Activated CD4-positive, alpha-beta T cell treated with anti-CD3 and anti-CD28 coated beads, Interleukin-2, amount 10 ng/mL, durations not matched to agents 24 days and 14 days (primary cell): ENCODE measurements around the gene ATP8B4. TPM values are rescaled to one million over a fixed set of nuclear protein-coding genes. Genes with fewer than 3 reads are reported as not detected.
"Not testable (repeated sequence)": the region's sequence is repeated elsewhere in the genome, so short reads cannot be mapped to it uniquely, and the experiment has no call there.

ENCODE experiments used
- DNase-seq: peaks from one replicate; pipeline ENCODE4 v3.0.0; 2022
- H3K27ac Mint-ChIP-seq: one replicate; pipeline ENCODE4 v1.8.0; 2022; ENCODE audit warnings: mild to moderate bottlenecking, mixed read lengths
- H3K27me3 Mint-ChIP-seq: one replicate; pipeline ENCODE4 v1.8.0; 2022; ENCODE audit warnings: mixed read lengths
- H3K36me3 Mint-ChIP-seq: one replicate; pipeline ENCODE4 v1.8.0; 2022; ENCODE audit warnings: low read depth, mild to moderate bottlenecking, mixed read lengths
- H3K4me1 Mint-ChIP-seq: one replicate; pipeline ENCODE4 v1.8.0; 2021; ENCODE audit warnings: mixed read lengths
- H3K4me3 Mint-ChIP-seq: one replicate; pipeline ENCODE4 v1.8.0; 2022; ENCODE audit warnings: mild to moderate bottlenecking, moderate library complexity, mixed read lengths
- H3K9me3 Mint-ChIP-seq: one replicate; pipeline ENCODE4 v1.8.0; 2021; ENCODE audit warnings: mixed read lengths
- intact Hi-C: fragments of 100-400 bp; cut with micrococcal nuclease; formaldehyde crosslinking; loops from one replicate; pipeline ENCODE4 v1.15.1; 2023
- total RNA-seq: library from RNA; stranded (reverse); gene quantifications from 2 replicates; pipeline ENCODE4 v1.2.3, GENCODE V29; 2022

ATP8B4 gene
- total RNA-seq, 1 donor from 2014 or later = 38.5 TPM

DNA sequence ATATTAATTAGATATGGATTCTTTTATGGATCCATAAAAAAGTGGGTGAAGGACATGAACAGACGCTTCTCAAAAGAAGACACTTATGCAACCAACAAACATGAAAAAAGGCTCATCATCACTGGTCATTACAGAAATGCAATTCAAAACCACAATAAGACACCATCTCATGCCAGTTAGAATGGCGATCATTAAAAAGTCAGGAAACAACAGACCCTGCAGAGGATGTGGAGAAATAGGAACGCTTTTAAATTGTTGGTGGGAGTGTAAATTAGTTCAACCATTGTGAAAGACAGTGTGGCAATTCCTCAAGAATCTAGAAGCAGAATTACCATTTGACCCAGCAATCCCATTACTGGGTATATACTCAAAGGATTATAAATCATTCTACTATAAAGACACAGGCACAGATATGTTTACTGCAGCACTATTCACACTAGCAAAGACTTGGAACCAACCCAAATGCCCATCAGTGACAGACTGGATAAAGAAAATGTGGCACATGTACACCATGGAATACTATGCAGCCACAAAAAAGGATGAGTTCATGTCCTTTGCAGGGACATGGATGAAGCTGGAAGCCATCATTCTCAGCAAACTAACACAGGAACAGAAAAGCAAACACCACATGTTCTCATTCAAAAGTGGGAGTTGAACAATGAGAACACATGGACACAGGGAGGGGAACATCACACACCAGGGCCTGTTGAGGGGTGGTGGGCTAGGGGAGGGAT is 13.4 kb upstream of the ATP8B4 start:
- H3K36me3 Mint-ChIP-seq = peaks cover 33% of the 10 kb centered on the region
- H3K4me3 Mint-ChIP-seq = not testable (repeated sequence)
- intact Hi-C loops = loop anchor here (10.0 kb wide), 2 partner anchors 1108 to 1248 kb away; no protein-coding TSS in a partner anchor

GRCh38 chr15:50131617-50132016 is 12.6 kb upstream of the ATP8B4 start:
- Mint-ChIP-seq H3K27ac (no peak overlapping the region), H3K36me3 (peaks cover 36% of the 10 kb centered on the region), H3K4me1 (peaks cover 44% of the 10 kb centered on the region), H3K9me3 (peaks cover 20% of the 10 kb centered on the region), H3K27me3 (peaks cover 2% of the 10 kb centered on the region), H3K4me3 (no peak overlapping the region)
- intact Hi-C loops = loop anchor here (10.0 kb wide), 2 partner anchors 1107 to 1247 kb away; no protein-coding TSS in a partner anchor
- no peak for DNase-seq

More for the DNA sequence above, 13.4 kb upstream of the ATP8B4 start:
- H3K27me3 Mint-ChIP-seq = not testable (repeated sequence)
- H3K4me1 Mint-ChIP-seq = peaks cover 44% of the 10 kb centered on the region
- peak; percentile 34 for DNase-seq
- H3K27ac Mint-ChIP-seq = peak overlapping the region; percentile 88
- peaks cover 14% of the 10 kb centered on the region for H3K9me3 Mint-ChIP-seq

- intact Hi-C loops = no loop called here
- H3K36me3 Mint-ChIP-seq = peaks cover 44% of the 10 kb centered on the region
- peaks cover 31% of the 10 kb centered on the region for H3K9me3 Mint-ChIP-seq
- H3K4me3 Mint-ChIP-seq = no peak overlapping the region
- no peak overlapping the region for H3K27ac Mint-ChIP-seq
- no peak for DNase-seq
- peaks cover 38% of the 10 kb centered on the region for H3K4me1 Mint-ChIP-seq
- no peaks in the 10 kb centered on the region for H3K27me3 Mint-ChIP-seq
Measured at GRCh38 chr15:50128266-50128665, 9.2 kb upstream of the ATP8B4 start.

- H3K4me3 Mint-ChIP-seq = no peak overlapping the region
- H3K9me3 Mint-ChIP-seq = peaks cover 27% of the 10 kb centered on the region
- no peak for DNase-seq
- peaks cover 35% of the 10 kb centered on the region for H3K4me1 Mint-ChIP-seq
- H3K36me3 Mint-ChIP-seq = peaks cover 40% of the 10 kb centered on the region
- H3K27ac Mint-ChIP-seq = no peak overlapping the region
- intact Hi-C loops = no loop called here
- no peaks in the 10 kb centered on the region for H3K27me3 Mint-ChIP-seq
Measured at GRCh38 chr15:50127255-50127777, 8.3 kb upstream of the ATP8B4 start.

GRCh38 chr15:50126072-50126471 is 7.0 kb upstream of the ATP8B4 start:
- Mint-ChIP-seq H3K36me3 (peaks cover 43% of the 10 kb centered on the region), H3K27ac (peak overlapping the region; percentile 30), H3K9me3 (peaks cover 24% of the 10 kb centered on the region), H3K4me3 (no peak overlapping the region), H3K4me1 (peaks cover 38% of the 10 kb centered on the region), H3K27me3 (no peaks in the 10 kb centered on the region)
- DNase-seq = no peak
- intact Hi-C loops = no loop called here

DNA sequence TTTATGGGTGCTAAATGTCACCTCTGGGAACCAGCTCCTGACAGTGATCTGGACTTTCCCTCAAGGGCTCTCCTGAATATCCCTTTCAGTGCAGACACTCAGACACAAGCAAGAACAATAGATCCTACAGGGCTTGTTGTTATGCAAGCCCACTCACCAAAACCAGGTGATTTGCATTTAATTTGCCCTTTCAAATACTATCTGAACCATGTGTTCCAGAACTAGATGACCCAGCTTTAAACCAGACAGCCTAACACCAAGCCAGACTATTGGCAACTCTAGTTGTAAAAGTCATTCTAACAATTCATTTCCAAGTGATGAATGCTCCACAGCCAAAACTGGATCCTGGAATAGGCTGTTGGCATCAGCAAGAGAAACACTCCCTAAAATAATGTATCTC is 5.6 kb upstream of the ATP8B4 start:
- Mint-ChIP-seq H3K27ac (no peak overlapping the region), H3K27me3 (no peaks in the 10 kb centered on the region), H3K4me1 (peaks cover 36% of the 10 kb centered on the region), H3K36me3 (peaks cover 38% of the 10 kb centered on the region), H3K4me3 (no peak overlapping the region), H3K9me3 (peaks cover 21% of the 10 kb centered on the region)
- DNase-seq = no peak
- intact Hi-C loops = no loop called here

- Mint-ChIP-seq H3K9me3 (peaks cover 17% of the 10 kb centered on the region), H3K4me1 (peaks cover 41% of the 10 kb centered on the region), H3K4me3 (no peak overlapping the region), H3K36me3 (peaks cover 34% of the 10 kb centered on the region), H3K27me3 (no peaks in the 10 kb centered on the region), H3K27ac (peak overlapping the region; percentile 14)
- no peak for DNase-seq
- intact Hi-C loops = no loop called here
Measured at GRCh38 chr15:50123861-50124557, 5.0 kb upstream of the ATP8B4 start.

- intact Hi-C loops = no loop called here
- H3K9me3 Mint-ChIP-seq = peaks cover 8% of the 10 kb centered on the region
- H3K4me3 Mint-ChIP-seq = no peak overlapping the region
- H3K27me3 Mint-ChIP-seq = no peaks in the 10 kb centered on the region
- peaks cover 33% of the 10 kb centered on the region for H3K36me3 Mint-ChIP-seq
- H3K27ac Mint-ChIP-seq = no peak overlapping the region
- no peak for DNase-seq
- H3K4me1 Mint-ChIP-seq = peaks cover 39% of the 10 kb centered on the region
Measured at GRCh38 chr15:50120729-50121128, 1.7 kb upstream of the ATP8B4 start.

DNA sequence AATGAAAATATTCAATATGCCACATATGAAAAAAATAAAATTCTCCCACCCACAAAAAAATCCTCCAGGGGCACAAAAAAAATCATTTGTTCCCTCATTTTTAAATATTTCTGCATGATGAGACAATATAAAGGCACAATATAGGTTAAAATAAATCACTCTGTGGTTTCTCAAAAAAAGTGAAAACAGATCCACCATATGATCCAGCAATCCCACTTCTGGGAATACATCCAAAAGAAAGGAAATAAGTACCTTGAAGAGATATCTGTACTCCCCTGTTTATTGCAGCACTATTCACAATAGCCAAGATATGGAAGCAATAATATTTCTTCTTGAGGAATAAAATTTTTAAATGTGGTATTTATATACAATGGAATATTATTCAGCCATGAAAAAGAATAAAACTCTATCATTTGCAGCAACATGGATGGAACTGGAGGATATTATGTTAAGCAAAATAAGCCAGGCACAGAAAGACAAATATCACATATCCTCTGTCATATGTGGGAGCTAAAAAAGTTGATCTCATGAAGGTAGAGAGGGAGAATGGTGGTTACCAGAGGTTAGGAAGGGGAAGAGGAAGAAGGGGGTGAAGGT is 1.5 kb downstream of the ATP8B4 start:
- H3K4me1 Mint-ChIP-seq = peaks cover 48% of the 10 kb centered on the region
- H3K27ac Mint-ChIP-seq = peak overlapping the region; percentile 81
- H3K27me3 Mint-ChIP-seq = no peaks in the 10 kb centered on the region
- intact Hi-C loops = loop anchor here (1.0 kb wide), 1 partner anchor 18 kb away; no protein-coding TSS in a partner anchor
- peak overlapping the region; percentile 81 for H3K4me3 Mint-ChIP-seq
- no peak for DNase-seq
- peaks cover 37% of the 10 kb centered on the region for H3K36me3 Mint-ChIP-seq
- H3K9me3 Mint-ChIP-seq = peaks cover 5% of the 10 kb centered on the region

DNA sequence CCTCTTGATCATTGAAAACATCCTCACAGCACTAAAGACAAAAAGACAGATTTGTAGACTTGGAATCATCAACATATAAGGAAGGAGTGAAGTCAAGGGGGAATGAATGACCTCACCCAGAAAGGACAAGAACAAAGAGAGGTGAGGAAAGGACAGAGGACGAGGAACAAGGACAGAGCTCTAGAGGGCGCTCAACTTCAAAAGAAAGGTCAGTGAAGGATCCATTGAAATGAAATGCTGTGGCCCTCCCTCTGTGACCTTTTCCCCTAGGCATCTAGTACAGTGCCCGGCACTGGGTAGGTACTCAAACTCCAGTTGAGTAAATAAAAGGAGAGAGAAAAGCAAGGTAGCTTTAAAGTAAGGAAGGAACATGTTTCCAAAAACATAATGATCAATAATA is 2.6 kb downstream of the ATP8B4 start:
- intact Hi-C loops = no loop called here
- Mint-ChIP-seq H3K36me3 (peaks cover 34% of the 10 kb centered on the region), H3K27me3 (no peaks in the 10 kb centered on the region), H3K4me3 (peak overlapping the region; percentile 73), H3K4me1 (peaks cover 54% of the 10 kb centered on the region), H3K27ac (peak overlapping the region; percentile 79), H3K9me3 (peaks cover 5% of the 10 kb centered on the region)
- no peak for DNase-seq

GRCh38 chr15:50113992-50114780 is 4.8 kb downstream of the ATP8B4 start:
- DNase-seq = no peak
- Mint-ChIP-seq H3K36me3 (peaks cover 36% of the 10 kb centered on the region), H3K9me3 (peaks cover 5% of the 10 kb centered on the region), H3K4me1 (peaks cover 63% of the 10 kb centered on the region), H3K4me3 (peak overlapping the region; percentile 37), H3K27me3 (no peaks in the 10 kb centered on the region), H3K27ac (peak overlapping the region; percentile 29)
- intact Hi-C loops = no loop called here

DNA sequence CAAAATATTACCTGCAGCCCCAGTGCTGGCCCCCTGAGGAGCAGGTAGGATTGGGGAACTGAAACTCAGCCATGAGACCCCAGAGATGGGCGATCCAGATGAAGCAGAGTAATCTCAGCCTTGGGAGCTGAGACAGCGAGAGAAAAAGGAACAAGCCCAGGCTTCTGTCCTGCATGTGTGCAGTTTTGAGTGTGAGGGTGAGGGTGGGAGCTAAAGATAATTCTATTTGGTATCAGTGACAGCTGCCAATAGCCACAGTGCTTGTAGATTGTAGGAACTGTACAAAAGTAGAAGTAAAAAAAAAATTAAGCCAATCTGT is 5.9 kb downstream of the ATP8B4 start:
- Mint-ChIP-seq H3K9me3 (peaks cover 5% of the 10 kb centered on the region), H3K4me3 (no peak overlapping the region), H3K27me3 (no peaks in the 10 kb centered on the region), H3K27ac (peak overlapping the region; percentile 26), H3K36me3 (peaks cover 36% of the 10 kb centered on the region), H3K4me1 (peaks cover 65% of the 10 kb centered on the region)
- intact Hi-C loops = no loop called here
- no peak for DNase-seq

- H3K4me3 Mint-ChIP-seq = peak overlapping the region; percentile 1
- intact Hi-C loops = no loop called here
- H3K4me1 Mint-ChIP-seq = peaks cover 67% of the 10 kb centered on the region
- H3K27ac Mint-ChIP-seq = peak overlapping the region; percentile 26
- no peak for DNase-seq
- peaks cover 34% of the 10 kb centered on the region for H3K36me3 Mint-ChIP-seq
- H3K27me3 Mint-ChIP-seq = no peaks in the 10 kb centered on the region
- peaks cover 5% of the 10 kb centered on the region for H3K9me3 Mint-ChIP-seq
Measured at GRCh38 chr15:50112488-50113186, 6.4 kb downstream of the ATP8B4 start.
